Activated CD4-positive, alpha-beta memory T cell treated with anti-CD3 and anti-CD28 coated beads, Interleukin-2, amount 10 ng/mL, durations not matched to agents 7 days and 5 days (primary cell): ENCODE measurements around the gene RALGDS. TPM values are rescaled to one million over a fixed set of nuclear protein-coding genes. Genes with fewer than 3 reads are reported as not detected.

Experiments
- CTCF ChIA-PET: fragments of 350-600 bp; sonication (Branson Sonifier 250); formaldehyde crosslinking; loops from one replicate; lab custom pipeline; 2021; ENCODE audit warnings: antibody characterized with exemption, inconsistent platforms; lab: Charles Lee
- POLR2A ChIA-PET: fragments of 350-600 bp; sonication (Branson Sonifier 250); formaldehyde crosslinking; loops from one replicate; lab custom pipeline; 2021; ENCODE audit warnings: antibody characterized with exemption; lab: Charles Lee
- DNase-seq: peaks from one replicate; pipeline ENCODE4 v3.0.0-alpha.2; 2020
- H3K27ac Mint-ChIP-seq: one replicate; pipeline ENCODE4 v1.8.0; 2021; ENCODE audit warnings: mild to moderate bottlenecking, mixed read lengths
- H3K27me3 Mint-ChIP-seq: one replicate; pipeline ENCODE4 v1.8.0; 2021; ENCODE audit warnings: mixed read lengths
- H3K36me3 Mint-ChIP-seq: one replicate; pipeline ENCODE4 v1.8.0; 2021; ENCODE audit warnings: low read depth, mixed read lengths
- H3K4me1 Mint-ChIP-seq: one replicate; pipeline ENCODE4 v1.8.0; 2021; ENCODE audit warnings: mixed read lengths
- H3K4me3 Mint-ChIP-seq: one replicate; pipeline ENCODE4 v1.8.0; 2021; ENCODE audit warnings: mild to moderate bottlenecking, mixed read lengths
- H3K9me3 Mint-ChIP-seq: one replicate; pipeline ENCODE4 v1.8.0; 2021; ENCODE audit warnings: mixed read lengths
- total RNA-seq, 2 experiments: library from RNA; stranded (reverse); gene quantifications; one replicate each; pipeline ENCODE4 v1.2.3, GENCODE V29; 2021

Gene RALGDS
- total RNA-seq, 2 experiments from 2014 or later, result 113 to 123 TPM

DNA sequence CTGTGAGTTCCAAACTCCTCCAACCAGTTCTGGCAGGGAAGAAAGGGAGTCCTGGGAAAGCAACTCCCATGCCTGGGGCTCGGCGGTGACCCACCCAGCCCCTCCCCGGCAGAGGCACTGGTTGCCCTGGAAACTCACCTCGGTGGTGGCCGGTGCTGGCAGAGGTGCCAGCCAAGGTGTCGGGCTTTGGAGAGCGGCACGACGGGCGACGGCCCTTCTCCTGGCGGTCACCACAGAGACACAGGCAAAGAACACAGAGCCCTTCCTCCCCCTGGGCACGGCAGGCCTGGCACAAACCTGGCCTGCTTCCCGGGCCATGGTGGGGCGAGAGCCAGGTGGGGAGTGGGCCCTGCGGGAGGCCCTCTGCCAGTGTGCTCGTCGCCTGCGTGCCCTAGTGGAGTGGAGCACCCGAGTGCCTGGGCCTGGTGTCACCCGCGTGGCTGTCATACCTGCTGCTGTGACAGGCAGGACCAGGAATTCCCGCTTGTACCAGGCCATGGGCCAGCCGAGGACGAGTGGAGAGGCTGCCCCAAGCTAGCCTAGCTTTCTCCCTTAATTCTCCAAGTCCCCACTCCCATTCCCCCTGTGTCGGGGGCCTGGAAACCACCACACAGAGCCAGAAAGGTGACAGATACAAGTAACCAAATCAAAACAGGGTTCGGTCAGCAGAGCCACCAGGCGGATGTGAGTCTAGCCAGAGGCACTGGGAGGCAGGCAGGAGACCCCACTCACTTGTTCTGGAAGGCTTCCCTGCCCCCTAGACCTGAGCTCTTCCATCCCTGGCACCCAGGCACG lies 8.2 kb upstream of the RALGDS start:
- peak overlapping the region; percentile 91 for H3K4me3 Mint-ChIP-seq
- peaks cover 36% of the 10 kb centered on the region for H3K36me3 Mint-ChIP-seq
- CTCF ChIA-PET, result interaction anchor here (9.9 kb wide), 1 partner anchor 17 kb away, joined by 190 read pairs; no protein-coding TSS in a partner anchor
- H3K4me1 Mint-ChIP-seq, result peaks cover 87% of the 10 kb centered on the region
- DNase-seq, result no peak
- peak overlapping the region; percentile 99 for H3K27ac Mint-ChIP-seq
- POLR2A ChIA-PET, result interaction anchor here (1.6 to 8.9 kb wide), 4 partner anchors 14 to 245 kb away, joined by 4 to 148 read pairs (median 62); partner anchors contain the start of gene RALGDS
- no peaks in the 10 kb centered on the region for H3K27me3 Mint-ChIP-seq
- H3K9me3 Mint-ChIP-seq, result no peaks in the 10 kb centered on the region

DNA sequence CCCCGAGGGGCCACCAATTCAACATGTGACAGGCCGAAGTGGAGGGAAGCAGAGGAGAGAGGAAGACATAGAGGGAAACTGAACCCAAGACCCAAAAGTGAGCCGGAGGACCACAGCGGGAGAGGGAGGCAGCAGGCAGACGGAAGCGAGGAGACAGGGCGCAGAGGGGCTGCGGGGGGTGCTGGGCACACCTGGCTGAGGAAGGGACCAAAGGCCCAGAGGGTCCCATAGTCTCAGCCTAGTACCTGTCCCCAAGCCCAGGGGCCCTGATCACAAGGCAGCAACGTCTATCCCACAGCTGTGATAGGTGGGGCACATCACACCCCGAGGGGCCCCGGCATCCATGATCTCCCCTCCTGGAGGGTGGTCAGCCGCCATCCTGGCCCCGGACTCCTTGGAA lies 7.1 kb upstream of the RALGDS start:
- POLR2A ChIA-PET, result interaction anchor here (1.6 kb wide), 2 partner anchors 16 to 246 kb away, joined by 4 to 5 read pairs; no protein-coding TSS in a partner anchor
- DNase-seq, result no peak
- CTCF ChIA-PET, result interaction anchor here (9.9 kb wide), 1 partner anchor 18 kb away, joined by 190 read pairs; no protein-coding TSS in a partner anchor
- H3K36me3 Mint-ChIP-seq, result peaks cover 39% of the 10 kb centered on the region
- no peaks in the 10 kb centered on the region for H3K27me3 Mint-ChIP-seq
- H3K4me3 Mint-ChIP-seq, result peak overlapping the region; percentile 91
- no peaks in the 10 kb centered on the region for H3K9me3 Mint-ChIP-seq
- peaks cover 87% of the 10 kb centered on the region for H3K4me1 Mint-ChIP-seq
- H3K27ac Mint-ChIP-seq, result peak overlapping the region; percentile 72

DNA sequence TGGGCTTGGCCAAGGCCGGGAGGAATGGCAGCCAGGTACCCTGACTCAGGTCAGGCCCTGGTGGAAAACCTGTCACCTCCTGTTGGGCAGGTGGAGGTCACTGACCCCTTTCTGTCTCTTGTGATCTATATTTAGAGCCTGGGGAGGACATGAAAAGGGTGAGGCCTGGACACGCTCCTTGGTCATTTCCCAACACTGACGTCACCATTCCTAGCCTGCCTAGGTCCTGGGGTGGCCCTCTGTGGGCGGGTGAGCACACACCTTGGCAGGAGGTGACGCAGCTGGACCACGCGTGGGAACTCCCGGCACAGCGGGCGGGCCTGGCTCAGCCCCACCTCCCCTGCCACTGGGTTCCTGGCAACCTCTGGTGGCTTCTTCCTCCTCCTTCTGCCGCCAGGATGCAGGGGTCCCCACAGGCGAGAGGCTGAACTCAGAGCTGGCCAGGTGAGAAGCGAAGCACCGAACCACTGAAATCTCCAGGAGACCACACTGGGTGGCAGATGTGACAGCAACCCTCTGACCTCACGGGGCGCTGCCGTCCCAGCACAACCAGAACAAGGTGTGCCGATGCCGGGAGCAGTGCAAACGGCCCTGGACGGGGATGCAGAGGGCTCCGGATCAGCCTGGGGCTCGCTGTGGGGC lies 6.4 kb upstream of the RALGDS start:
- H3K27ac Mint-ChIP-seq, result peak overlapping the region; percentile 72
- ChIA-PET POLR2A (interaction anchor here (0.6 to 1.6 kb wide), 4 partner anchors 8 to 97 kb away, joined by 4 to 6 read pairs (median 5); partner anchors contain the start of gene GTF3C5), CTCF (interaction anchor here (9.9 kb wide), 1 partner anchor 19 kb away, joined by 190 read pairs; no protein-coding TSS in a partner anchor)
- H3K9me3 Mint-ChIP-seq, result no peaks in the 10 kb centered on the region
- peak overlapping the region; percentile 91 for H3K4me3 Mint-ChIP-seq
- peaks cover 85% of the 10 kb centered on the region for H3K4me1 Mint-ChIP-seq
- no peaks in the 10 kb centered on the region for H3K27me3 Mint-ChIP-seq
- peak; percentile 45 for DNase-seq
- H3K36me3 Mint-ChIP-seq, result peaks cover 39% of the 10 kb centered on the region

DNA sequence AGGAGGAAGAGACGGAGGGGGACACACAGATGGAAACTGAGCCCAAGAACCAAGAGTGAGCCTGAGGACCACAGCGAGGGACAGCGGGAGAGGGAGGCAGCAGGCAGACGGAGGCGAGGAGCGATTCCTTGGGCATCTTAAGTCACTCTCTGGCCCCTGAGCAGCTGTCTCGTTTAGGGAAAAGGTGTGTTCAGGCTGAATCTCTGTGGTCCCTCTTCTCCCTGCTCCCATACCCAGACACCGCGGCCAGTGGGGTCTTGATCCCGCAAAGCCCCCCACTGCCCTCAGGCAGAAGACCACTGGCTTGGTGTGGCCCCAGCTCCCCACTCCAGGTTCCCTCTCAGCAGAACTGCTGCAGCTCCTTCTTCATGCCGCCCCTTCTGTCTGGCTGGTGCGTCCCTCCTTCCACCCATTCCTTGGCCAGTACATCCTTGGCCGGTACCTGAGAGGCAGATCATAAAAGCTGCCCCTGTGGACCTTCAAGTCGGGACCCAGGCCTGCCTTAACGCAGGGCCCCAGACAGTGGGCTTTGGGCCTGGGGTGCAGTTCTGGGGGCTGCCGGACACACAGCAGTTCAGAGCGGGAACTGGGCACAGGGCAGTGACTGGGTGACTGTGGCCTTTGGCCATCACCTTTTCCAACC lies 5.8 kb upstream of the RALGDS start:
- H3K9me3 Mint-ChIP-seq, result no peaks in the 10 kb centered on the region
- peak overlapping the region; percentile 63 for H3K27ac Mint-ChIP-seq
- DNase-seq, result no peak
- H3K36me3 Mint-ChIP-seq, result peaks cover 41% of the 10 kb centered on the region
- CTCF ChIA-PET, result interaction anchor here (1.8 kb wide), 1 partner anchor 18 kb away, joined by 8 read pairs; no protein-coding TSS in a partner anchor
- peaks cover 85% of the 10 kb centered on the region for H3K4me1 Mint-ChIP-seq
- no peaks in the 10 kb centered on the region for H3K27me3 Mint-ChIP-seq
- POLR2A ChIA-PET, result interaction anchor here (0.6 to 2.3 kb wide), 6 partner anchors 9 to 96 kb away, joined by 3 to 8 read pairs (median 5); partner anchors contain the start of gene GTF3C5
- peak overlapping the region; percentile 40 for H3K4me3 Mint-ChIP-seq

DNA sequence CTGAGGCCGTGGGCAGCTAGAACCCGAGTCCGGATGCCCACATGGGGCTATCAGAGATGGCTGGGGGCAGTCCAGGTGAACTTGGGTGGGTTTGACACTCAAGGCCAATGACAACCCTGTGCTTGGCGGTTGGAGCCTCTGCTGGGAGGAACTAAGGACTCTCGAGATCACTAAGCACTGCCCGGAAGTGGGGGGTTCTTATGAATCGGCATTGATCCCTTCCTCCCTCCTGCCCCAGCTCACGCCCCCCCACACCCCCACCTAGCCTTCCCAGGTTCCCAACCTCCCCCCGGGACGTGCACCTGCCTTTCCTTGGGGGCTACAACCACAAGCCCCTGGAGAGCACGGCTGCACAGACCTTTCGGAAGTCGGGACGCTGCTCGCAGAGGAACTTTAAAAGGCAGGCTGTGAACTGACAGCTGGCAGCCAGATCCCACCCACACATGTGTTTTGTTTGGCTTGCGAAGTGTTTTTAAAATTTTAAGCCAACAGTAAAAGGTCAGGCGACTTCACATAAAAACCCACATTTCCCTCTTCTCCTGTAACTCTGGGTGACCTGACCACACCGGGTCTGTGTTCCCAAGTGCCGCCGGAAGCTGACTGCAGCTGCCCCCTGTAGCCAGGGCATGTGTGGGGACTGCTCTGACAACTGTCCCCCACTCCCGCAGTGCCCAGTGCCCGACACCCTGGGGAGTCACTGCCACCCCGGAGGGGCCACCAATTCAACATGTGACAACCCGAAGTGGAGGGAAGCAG lies 5.1 kb upstream of the RALGDS start:
- CTCF ChIA-PET, result interaction anchor here (0.6 to 1.8 kb wide), 3 partner anchors 18 to 960 kb away, joined by 3 to 8 read pairs (median 4); no protein-coding TSS in a partner anchor
- Mint-ChIP-seq H3K4me1 (peaks cover 84% of the 10 kb centered on the region), H3K27me3 (no peaks in the 10 kb centered on the region), H3K27ac (peak overlapping the region; percentile 63), H3K9me3 (no peaks in the 10 kb centered on the region), H3K4me3 (peak overlapping the region; percentile 40), H3K36me3 (peaks cover 43% of the 10 kb centered on the region)
- POLR2A ChIA-PET, result interaction anchor here (0.9 to 2.3 kb wide), 6 partner anchors 7 to 96 kb away, joined by 3 to 8 read pairs (median 5); partner anchors contain the start of gene GTF3C5
- DNase-seq, result no peak

DNA sequence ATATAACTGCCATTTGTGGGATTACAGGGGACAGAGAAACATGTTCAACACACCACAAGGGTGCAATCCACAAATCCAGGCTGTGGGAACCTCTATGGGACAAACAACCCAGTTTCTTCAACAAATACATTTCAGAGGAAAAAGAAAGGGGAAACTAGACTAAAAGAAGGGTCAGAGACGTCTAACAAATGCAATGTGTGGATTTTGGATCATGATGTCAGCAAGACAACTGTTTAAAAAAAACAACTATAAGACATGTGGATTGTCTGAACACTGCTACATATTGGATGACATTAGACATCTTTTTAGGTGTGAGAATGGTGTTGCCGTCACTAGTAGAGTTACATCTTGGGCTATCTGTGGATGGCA lies 3.9 kb upstream of the RALGDS start:
- Mint-ChIP-seq H3K4me3 (no peak overlapping the region), H3K9me3 (no peaks in the 10 kb centered on the region)
- CTCF ChIA-PET, result interaction anchor here (1.5 kb wide), 1 partner anchor 23 kb away, joined by 4 read pairs; no protein-coding TSS in a partner anchor

DNA sequence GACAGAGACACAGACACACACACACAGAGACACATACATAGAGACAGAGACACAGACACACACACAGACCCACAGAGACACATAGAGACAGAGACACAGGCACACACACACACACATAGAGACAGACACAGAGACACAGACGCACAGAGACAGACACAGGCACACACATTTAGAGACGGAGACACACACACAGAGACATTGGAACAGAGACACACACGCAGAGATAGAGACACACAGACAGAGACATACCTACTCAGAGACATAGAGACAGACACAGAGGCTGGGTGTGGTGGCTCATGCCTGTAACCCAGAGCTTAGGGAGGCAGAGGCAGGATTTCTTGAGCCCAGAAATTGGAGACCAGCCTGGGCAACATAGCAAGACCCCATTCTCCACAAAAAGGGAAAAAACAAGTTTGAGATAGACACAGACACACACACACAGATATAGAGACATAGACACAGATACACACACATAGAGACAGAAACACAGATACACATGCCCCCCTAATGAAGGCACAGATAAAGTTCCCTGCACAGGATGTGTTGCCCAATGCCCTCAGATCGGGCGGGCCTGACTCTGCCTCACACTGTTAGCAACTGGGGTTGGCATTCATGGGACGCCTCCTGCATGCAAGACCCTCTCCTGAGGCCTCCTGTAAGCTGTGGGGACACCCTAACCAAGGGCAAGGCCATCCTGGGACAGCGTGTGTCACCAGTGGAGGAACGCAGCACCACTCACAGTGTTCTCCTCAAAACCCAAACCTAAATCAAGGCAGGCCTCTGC lies 3.3 kb upstream of the RALGDS start:
- H3K4me1 Mint-ChIP-seq, result peaks cover 84% of the 10 kb centered on the region
- H3K27ac Mint-ChIP-seq, result peak overlapping the region; percentile 53
- ChIA-PET POLR2A (interaction anchor here (1.4 to 2.3 kb wide), 2 partner anchors 9 to 20 kb away, joined by 3 to 8 read pairs; no protein-coding TSS in a partner anchor), CTCF (no interaction called here)
- no peaks in the 10 kb centered on the region for H3K9me3 Mint-ChIP-seq
- no peak overlapping the region for H3K4me3 Mint-ChIP-seq
- DNase-seq, result no peak
- no peaks in the 10 kb centered on the region for H3K27me3 Mint-ChIP-seq
- H3K36me3 Mint-ChIP-seq, result peaks cover 32% of the 10 kb centered on the region

More for the DNA sequence above, 3.9 kb upstream of the RALGDS start:
- Mint-ChIP-seq H3K27ac (peak overlapping the region; percentile 44), H3K27me3 (no peaks in the 10 kb centered on the region), H3K36me3 (peaks cover 37% of the 10 kb centered on the region), H3K4me1 (peaks cover 85% of the 10 kb centered on the region)
- POLR2A ChIA-PET, result interaction anchor here (1.4 to 2.3 kb wide), 2 partner anchors 8 to 19 kb away, joined by 3 to 8 read pairs; no protein-coding TSS in a partner anchor
- no peak for DNase-seq

DNA sequence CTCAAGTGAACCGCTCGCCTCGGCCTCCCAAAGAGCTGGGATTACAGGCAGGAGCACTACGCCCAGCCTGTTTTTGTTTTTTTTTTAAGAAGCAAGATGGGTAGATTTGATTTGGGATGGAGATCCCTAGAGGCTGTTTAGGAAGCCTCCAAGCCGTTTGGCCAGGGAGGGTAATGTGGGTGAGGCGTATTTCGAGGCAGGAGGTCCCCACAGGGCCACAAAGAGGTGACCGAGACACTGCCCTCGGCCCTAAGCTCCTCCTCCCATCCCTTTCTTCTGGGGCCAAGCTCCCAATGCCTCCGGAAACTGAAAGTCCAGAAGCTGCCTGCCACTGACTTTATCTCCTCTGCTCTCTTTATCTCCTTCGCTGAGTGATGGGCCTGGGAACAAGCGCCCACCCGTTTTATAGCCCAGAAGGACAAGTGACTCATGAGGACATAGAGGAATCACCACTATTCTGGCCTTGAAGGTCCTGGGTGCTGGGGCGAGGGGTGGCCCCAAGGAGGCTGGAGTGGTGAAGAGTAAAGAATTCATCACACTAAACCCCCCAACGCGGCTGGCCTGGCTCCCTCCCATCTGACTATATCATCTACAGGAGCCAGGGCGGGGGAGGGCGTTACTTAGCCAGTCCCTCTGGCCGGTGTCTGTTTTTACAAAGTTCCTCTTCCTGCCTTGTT lies 2.0 kb upstream of the RALGDS start:
- Mint-ChIP-seq H3K27ac (peak overlapping the region; percentile 70), H3K27me3 (no peaks in the 10 kb centered on the region), H3K4me3 (no peak overlapping the region), H3K36me3 (peaks cover 32% of the 10 kb centered on the region), H3K9me3 (no peaks in the 10 kb centered on the region), H3K4me1 (peaks cover 86% of the 10 kb centered on the region)
- ChIA-PET POLR2A (interaction anchor here (0.9 to 12.1 kb wide), 3 partner anchors 12 to 252 kb away, joined by 3 to 131 read pairs (median 4); no protein-coding TSS in a partner anchor), CTCF (interaction anchor here (1.1 to 2.9 kb wide), 4 partner anchors 11 to 228 kb away, joined by 3 to 13 read pairs (median 4); no protein-coding TSS in a partner anchor)
- DNase-seq, result no peak

DNA sequence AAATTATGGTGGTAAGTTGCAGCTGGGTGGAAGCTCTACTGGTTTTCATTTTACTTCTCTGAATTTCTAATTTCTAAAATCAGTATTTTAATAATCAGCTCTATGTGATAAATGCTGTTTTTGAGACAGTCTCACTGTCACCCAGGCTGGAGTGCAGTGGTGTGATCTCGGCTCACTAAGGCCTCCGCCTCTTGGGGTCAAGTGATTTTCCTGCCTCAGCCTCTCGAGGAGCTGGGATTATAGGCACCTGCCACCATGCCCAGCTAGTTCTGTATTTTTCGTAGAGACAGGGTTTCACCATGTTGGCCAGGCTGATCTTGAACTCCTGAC lies 1.5 kb upstream of the RALGDS start:
- Mint-ChIP-seq H3K36me3 (peaks cover 26% of the 10 kb centered on the region), H3K4me3 (no peak overlapping the region), H3K27me3 (no peaks in the 10 kb centered on the region), H3K9me3 (no peaks in the 10 kb centered on the region), H3K4me1 (peaks cover 86% of the 10 kb centered on the region), H3K27ac (peak overlapping the region; percentile 70)
- CTCF ChIA-PET, result interaction anchor here (1.1 to 2.9 kb wide), 4 partner anchors 11 to 228 kb away, joined by 3 to 13 read pairs (median 4); no protein-coding TSS in a partner anchor
- POLR2A ChIA-PET, result interaction anchor here (0.9 to 12.1 kb wide), 3 partner anchors 12 to 252 kb away, joined by 3 to 131 read pairs (median 4); no protein-coding TSS in a partner anchor
- DNase-seq, result no peak

DNA sequence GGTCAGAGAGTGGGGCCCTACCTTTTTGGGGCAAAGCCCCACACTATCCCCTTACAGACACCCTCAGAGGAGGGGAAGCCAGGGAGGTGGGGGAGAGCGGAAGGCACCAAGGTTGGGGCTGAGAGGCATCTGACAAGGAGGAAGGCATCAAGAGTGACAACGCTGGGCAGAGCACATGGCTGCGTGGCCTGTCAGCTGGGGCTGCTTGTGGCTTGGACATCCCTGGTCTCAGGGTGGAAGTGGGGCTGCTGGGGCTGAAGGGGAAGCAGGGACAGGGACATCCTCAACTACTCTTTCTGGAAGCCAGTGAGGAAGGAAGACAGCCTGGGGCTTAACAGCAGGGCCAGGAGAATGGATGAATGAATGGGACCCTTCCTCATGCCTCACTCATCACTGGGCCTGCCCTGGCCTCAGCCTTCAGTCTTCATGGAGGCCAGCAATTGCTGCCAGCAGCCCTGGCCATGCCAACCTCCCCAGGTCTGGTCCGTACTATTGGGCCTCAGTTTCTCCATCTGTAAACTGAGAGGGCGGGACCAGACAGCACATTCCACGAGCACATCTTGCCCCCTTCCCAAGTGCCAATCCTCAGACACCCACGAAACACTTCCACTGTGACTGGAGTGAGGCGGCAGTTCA lies 993 bp upstream of the RALGDS start:
- Mint-ChIP-seq H3K27ac (peak overlapping the region; percentile 70), H3K4me1 (peaks cover 86% of the 10 kb centered on the region), H3K27me3 (no peaks in the 10 kb centered on the region), H3K9me3 (no peaks in the 10 kb centered on the region), H3K4me3 (peak overlapping the region; percentile 21), H3K36me3 (peaks cover 21% of the 10 kb centered on the region)
- ChIA-PET POLR2A (interaction anchor here (1.1 to 12.7 kb wide), 3 partner anchors 11 to 253 kb away, joined by 3 to 148 read pairs (median 131); no protein-coding TSS in a partner anchor), CTCF (interaction anchor here (1.1 to 2.9 kb wide), 4 partner anchors 12 to 229 kb away, joined by 3 to 13 read pairs (median 4); no protein-coding TSS in a partner anchor)
- no peak for DNase-seq
